AG10803 (cell line): Measurements from ENCODE around the gene KLF2.
"Not testable (repeated sequence)": the region's sequence is repeated elsewhere in the genome, so short reads cannot be mapped to it uniquely, and the experiment has no call there.

Source experiments
- DNase-seq: peaks from one replicate; pipeline ENCODE4 v3.0.0; 2010; ENCODE audit warnings: low read depth
- H3K4me3 ChIP-seq: 2 replicates; pipeline ENCODE4 v1.5.1; 2011; ENCODE audit warnings: mild to moderate bottlenecking, low read length, control low read depth
- CTCF ChIP-seq: conservative IDR thresholded peaks from 2 replicates; pipeline ENCODE4 v1.5.1; 2011; ENCODE audit warnings: mild to moderate bottlenecking, low read length, control low read depth, inconsistent platforms

Gene KLF2

GRCh38 chr19:16297575-16298178 lies 26.9 kb upstream of the KLF2 start:
- DNase-seq, result no peak
- H3K4me3 ChIP-seq, result no peak overlapping the region
- no peak for TF ChIP-seq CTCF

GRCh38 chr19:16298334-16298733 lies 26.3 kb upstream of the KLF2 start:
- TF ChIP-seq CTCF, result no peak
- no peak overlapping the region for H3K4me3 ChIP-seq
- no peak for DNase-seq

- no peak for TF ChIP-seq CTCF
- DNase-seq, result peak; percentile 27
- no peak overlapping the region for H3K4me3 ChIP-seq
These were observed 22.5 kb upstream of the KLF2 start for GRCh38 chr19:16301999-16302694.

GRCh38 chr19:16303755-16304154 lies 20.9 kb upstream of the KLF2 start:
- no peak overlapping the region for H3K4me3 ChIP-seq
- no peak for TF ChIP-seq CTCF
- DNase-seq, result peak; percentile 21

GRCh38 chr19:16304511-16304910 lies 20.1 kb upstream of the KLF2 start:
- H3K4me3 ChIP-seq, DNase-seq: not testable (repeated sequence)

GRCh38 chr19:16305060-16305459 lies 19.6 kb upstream of the KLF2 start:
- DNase-seq, result not testable (repeated sequence)

GRCh38 chr19:16306728-16307402 lies 17.8 kb upstream of the KLF2 start:
- TF ChIP-seq CTCF, result no peak
- no peak overlapping the region for H3K4me3 ChIP-seq
- no peak for DNase-seq

More at GRCh38 chr19:16305060-16305459, 19.6 kb upstream of the KLF2 start:
- H3K4me3 ChIP-seq, result not testable (repeated sequence)

- no peak overlapping the region for H3K4me3 ChIP-seq
- TF ChIP-seq CTCF, result no peak
- no peak for DNase-seq
These were observed 16.5 kb upstream of the KLF2 start for GRCh38 chr19:16308081-16308480.
